RWPE1 (cell line): ENCODE data around the gene TMEM235.
A peak's percentile ranks its signal among the peaks of the same experiment; 100 is the strongest.

Experiments
- CTCF ChIA-PET: fragments of 350-600 bp; sonication (Branson Sonifier 250); formaldehyde crosslinking; extraction: SDS; loops from one replicate; lab custom pipeline; 2021; lab: Yijun Ruan, JAX
- POLR2A ChIA-PET: fragments of 400-600 bp; formaldehyde crosslinking; extraction: SDS; loops from one replicate; lab custom pipeline; 2020; ENCODE audit warnings: antibody characterized with exemption; ENCODE audit not compliant: low non-redundant PET; lab: Yijun Ruan, JAX
- DNase-seq: peaks from one replicate; pipeline ENCODE4 v3.0.0; 2012; ENCODE audit warnings: low spot score
- H3K27ac ChIP-seq: fragments of 450-650 bp; 2 replicates; pipeline ENCODE4 v1.5.1; 2017
- CTCF ChIP-seq: fragments of 450-650 bp; conservative IDR thresholded peaks from 2 replicates; pipeline ENCODE4 v1.5.1; 2017; ENCODE audit warnings: low read depth, mild to moderate bottlenecking

TMEM235 gene

GRCh38 chr17:78240012-78240655 is 8.7 kb downstream of the TMEM235 start:
- no peak overlapping the region for H3K27ac ChIP-seq
- ChIA-PET POLR2A (no interaction called here), CTCF (no interaction called here)
- TF ChIP-seq CTCF, result no peak
- no peak for DNase-seq

GRCh38 chr17:78240839-78241238 is 9.4 kb downstream of the TMEM235 start:
- TF ChIP-seq CTCF, result no peak
- no peak for DNase-seq
- ChIA-PET CTCF (no interaction called here), POLR2A (no interaction called here)
- no peak overlapping the region for H3K27ac ChIP-seq

GRCh38 chr17:78241277-78242023 is 10.0 kb downstream of the TMEM235 start:
- DNase-seq, result peak; percentile 45
- no peak overlapping the region for H3K27ac ChIP-seq
- TF ChIP-seq CTCF, result no peak
- ChIA-PET POLR2A (no interaction called here), CTCF (interaction anchor here (0.6 kb wide), 1 partner anchor 41 kb away, joined by 3 read pairs; no protein-coding TSS in a partner anchor)

- TF ChIP-seq CTCF, result no peak
- H3K27ac ChIP-seq, result no peak overlapping the region
- ChIA-PET POLR2A (no interaction called here), CTCF (interaction anchor here (0.6 to 0.9 kb wide), 3 partner anchors 9 to 180 kb away, joined by 3 to 5 read pairs (median 3); no protein-coding TSS in a partner anchor)
- DNase-seq, result no peak
Observed at GRCh38 chr17:78242024-78242742, 10.8 kb downstream of the TMEM235 start.

GRCh38 chr17:78247304-78247703 is 15.9 kb downstream of the TMEM235 start:
- DNase-seq, result no peak
- ChIA-PET POLR2A (no interaction called here), CTCF (interaction anchor here (0.6 kb wide), 2 partner anchors 120 to 636 kb away, joined by 3 to 5 read pairs; no protein-coding TSS in a partner anchor)
- no peak overlapping the region for H3K27ac ChIP-seq
- no peak for TF ChIP-seq CTCF
